Non-pigmented ciliary epithelial cell (primary cell): ENCODE measurements around the gene DNAAF1.
"Not testable (repeated sequence)": the region's sequence is repeated elsewhere in the genome, so short reads cannot be mapped to it uniquely, and the experiment has no call there.

Experiments
- DNase-seq: peaks from one replicate; pipeline ENCODE4 v3.0.0-alpha.2; 2010; ENCODE audit warnings: low read depth

Gene DNAAF1

GRCh38 chr16:84144859-84145639 lies at the start of gene DNAAF1, which contains the start of gene HSDL1:
DNAAF1 (plus strand) TSS chr16:84145308; CDS start chr16:84145441, 133 bp downstream.
HSDL1 (minus strand) TSS chr16:84145177; CDS start chr16:84131321, 13,856 bp downstream.
- DNase-seq = peak; percentile 17

DNA sequence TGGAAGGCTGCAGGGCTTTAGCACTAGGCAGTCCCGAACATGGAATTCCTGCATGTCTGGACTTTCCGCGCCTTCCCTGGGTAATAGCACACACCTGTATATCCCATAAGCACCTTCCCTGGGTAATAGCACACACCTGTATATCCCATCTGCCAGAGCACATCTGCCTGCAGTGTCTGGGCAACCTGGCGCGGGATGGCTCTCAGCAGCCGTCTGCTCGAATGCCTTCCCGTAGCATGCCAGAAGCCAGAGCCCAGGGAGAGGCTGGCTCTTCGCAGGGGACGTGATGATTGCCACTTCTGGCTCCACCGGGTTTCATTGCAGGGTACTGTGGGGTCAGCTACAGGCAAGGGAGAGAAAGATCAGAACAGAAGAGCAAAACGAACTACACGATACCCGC lies 49.6 kb upstream of the DNAAF1 start:
- no peak for DNase-seq

GRCh38 chr16:84096447-84097005 lies 48.6 kb upstream of the DNAAF1 start:
- no peak for DNase-seq

DNA sequence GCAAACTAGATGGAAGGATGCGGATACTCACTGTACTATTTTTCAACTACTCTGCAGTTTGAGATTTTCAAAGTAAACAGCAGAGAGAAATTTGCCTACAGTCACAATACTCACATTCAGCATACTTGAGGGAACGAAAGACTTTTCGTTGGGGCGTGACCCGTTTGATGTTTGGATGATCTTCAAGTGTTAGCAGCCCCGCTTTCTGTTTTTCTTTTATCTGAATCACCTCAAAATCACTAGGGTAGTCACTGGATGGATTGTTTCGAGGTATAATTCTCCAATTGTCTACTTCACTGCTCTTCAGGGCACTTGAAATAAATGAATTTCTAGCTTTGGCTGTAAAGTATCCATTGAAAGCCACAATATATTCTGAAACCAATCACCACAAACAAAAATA lies 46.2 kb upstream of the DNAAF1 start:
- no peak for DNase-seq

DNA sequence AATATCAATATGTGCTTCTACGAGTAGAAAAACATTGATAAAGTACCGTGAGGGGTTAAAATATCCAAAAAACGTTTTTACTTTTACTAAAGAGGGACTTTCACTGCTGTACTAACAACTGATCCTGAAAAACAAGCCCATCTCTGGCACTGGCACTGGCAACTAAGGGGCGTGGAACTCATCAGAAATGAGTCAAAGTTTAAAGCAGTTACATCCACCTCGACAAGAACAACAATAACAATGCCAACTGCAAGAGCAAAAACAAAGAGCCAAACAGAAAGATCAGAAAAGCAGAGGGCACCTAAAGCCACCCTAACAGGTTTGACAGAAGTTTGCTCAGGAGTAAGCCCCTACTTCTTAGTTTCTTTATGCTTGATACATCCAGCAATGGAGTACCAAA lies 41.4 kb upstream of the DNAAF1 start:
- no peak for DNase-seq

- no peak for DNase-seq
Measured at GRCh38 chr16:84104231-84104630, 40.9 kb upstream of the DNAAF1 start.

- DNase-seq = no peak
Measured at GRCh38 chr16:84105301-84105815, 39.8 kb upstream of the DNAAF1 start.

- DNase-seq = no peak
Measured at GRCh38 chr16:84105948-84106740, 39.0 kb upstream of the DNAAF1 start.

DNA sequence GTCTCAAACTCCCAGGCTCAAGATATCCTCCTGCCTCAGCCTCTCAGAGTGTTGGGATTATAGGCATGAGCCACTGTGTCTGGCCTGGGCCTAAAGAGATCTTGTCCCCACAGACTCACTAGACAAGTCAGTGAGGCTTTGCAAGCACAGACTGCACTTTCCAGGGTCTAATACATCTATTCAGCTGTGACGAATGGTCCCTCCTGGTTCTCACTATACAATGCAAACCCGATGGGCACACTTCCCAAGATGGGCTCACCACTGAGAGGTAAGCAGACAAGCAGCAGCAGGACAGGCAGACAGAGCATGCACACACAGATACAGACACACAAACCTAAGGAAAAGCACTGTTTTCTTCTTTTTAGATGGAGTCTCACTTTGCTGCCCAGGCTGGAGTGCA lies 37.2 kb upstream of the DNAAF1 start:
- DNase-seq = no peak

DNA sequence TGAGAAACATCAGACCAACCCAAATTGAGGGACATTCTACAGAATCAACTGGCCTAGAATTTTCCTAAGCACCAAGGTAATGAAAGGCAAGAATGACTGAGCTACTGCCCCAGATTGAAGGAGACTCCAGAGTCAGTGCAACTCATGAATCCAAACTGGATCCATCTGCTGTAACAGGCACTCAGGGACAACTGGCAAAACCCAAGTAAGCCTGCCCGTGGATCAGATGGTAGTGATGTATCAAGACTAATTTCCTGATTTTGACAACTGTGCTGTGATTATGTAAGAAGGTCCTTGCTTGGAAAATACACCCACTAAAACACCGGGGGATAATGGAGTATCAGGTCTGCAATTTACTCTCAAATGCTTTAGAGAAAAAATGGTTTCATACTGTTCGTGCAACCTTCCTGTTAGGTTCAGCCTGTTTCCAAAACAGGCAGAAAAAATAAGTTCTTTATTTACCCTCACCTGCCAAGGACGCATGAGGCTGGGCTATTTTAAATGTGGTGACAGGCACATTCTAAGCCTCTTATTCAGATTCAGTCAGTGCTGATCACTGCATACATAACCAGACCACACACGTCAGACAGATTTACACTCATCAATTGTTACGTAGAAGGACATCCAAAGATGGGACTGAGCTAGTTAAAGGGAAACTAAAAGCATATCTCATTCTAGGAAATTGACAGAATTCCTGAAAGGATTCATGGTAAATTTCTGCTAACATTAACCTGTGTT lies 35.3 kb upstream of the DNAAF1 start:
- no peak for DNase-seq

GRCh38 chr16:84110527-84110926 lies 34.6 kb upstream of the DNAAF1 start:
- no peak for DNase-seq

DNA sequence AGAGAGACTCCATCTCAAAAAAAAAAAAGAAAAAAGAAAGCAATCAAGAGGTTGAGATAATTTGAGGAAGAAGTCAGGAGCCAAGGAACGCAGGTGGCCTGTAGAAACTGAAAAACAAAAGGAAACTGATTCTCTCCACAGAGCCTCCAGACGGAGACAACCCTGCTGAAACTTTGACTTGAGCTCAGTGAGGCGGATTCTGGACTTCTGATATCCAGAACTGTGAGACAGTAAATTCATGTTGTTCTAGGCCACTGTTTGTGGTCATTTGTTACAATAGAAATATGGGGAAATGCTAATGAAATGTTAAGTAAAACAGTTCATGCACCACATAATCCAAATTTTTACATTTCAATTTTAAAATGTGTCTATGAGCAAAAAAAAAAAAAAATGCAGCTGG lies 33.6 kb upstream of the DNAAF1 start:
- DNase-seq = no peak

DNA sequence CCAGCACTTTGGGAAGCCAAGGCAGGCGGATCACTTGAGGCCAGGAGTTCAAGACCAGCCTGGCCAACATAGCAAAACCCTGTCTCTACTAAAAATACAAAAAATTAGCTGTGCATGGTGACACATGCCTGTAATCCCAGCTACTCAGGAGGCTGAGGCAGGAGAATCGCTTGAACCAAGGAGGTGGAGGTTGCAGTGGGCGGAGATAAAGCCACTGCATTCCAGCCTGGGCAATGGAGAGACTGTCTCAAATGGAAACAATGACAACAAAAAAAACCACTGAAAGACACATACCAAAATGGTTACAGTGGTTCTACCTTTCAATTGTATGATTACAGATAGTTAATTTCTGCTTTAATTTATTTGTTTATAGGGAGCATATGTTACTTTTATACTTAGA lies 33.2 kb upstream of the DNAAF1 start:
- DNase-seq = not testable (repeated sequence)

DNA sequence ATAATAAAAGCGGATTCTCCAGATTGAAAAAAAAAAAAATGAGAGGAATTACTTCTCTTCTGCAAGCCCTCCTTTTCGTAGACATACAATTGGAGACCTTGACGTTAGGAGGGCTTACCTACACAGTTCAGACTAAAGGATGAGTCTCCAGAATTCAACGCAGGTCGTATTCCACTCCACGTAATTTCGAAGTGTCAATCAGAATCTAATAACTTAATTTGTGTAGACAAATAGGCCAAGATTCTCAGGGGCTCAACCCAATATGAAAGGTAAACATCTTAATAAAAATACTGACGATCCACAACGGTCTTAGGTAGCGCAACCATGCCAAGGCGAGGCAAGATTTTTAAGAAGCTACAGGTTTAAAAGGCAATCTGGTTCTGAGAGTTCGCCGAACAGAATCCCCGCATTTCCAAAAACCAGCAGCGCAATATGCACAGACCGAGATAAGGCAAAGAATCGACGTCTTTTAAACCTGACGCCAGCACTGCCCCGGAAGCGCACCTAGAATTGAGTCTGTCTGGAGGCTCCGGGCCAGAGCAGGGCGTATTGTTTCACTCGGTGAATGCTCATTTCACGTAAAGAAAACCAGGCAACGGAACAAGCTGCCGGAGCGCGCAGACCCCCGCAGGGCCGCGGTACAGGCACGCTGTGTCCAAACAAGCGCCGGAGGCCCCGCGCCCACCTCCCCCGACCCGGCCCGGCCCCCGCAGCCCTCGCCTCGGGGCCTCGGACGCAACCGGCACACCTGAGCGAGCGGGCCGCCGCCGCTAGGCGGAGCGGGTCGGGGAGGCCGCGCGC lies 29.0 kb upstream of the DNAAF1 start:
- DNase-seq = no peak

GRCh38 chr16:84116720-84117493 lies 28.2 kb upstream of the DNAAF1 start, which contains the start of gene MBTPS1:
MBTPS1 (minus strand) TSS chr16:84116942; CDS start chr16:84101783, 15,159 bp downstream.
- peak; percentile 76 for DNase-seq

DNA sequence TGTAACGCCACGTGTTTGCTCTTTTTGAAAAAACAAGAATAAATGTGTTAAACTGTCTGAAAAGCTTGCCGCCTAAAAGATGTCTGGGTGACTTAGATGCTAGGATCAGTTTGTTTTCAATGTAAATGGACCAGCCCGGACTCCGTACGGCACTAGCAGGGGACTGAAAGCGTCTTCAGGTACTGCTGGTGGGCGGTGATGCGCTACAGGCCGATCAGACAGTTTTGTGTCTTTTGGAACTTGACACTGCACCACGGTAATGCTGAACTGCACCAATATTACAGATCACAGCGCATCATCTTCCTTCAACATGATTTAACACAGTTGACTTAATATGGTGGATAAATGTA lies 27.6 kb upstream of the DNAAF1 start:
- no peak for DNase-seq

- not testable (repeated sequence) for DNase-seq
Measured at GRCh38 chr16:84118315-84118714, 26.8 kb upstream of the DNAAF1 start.

DNA sequence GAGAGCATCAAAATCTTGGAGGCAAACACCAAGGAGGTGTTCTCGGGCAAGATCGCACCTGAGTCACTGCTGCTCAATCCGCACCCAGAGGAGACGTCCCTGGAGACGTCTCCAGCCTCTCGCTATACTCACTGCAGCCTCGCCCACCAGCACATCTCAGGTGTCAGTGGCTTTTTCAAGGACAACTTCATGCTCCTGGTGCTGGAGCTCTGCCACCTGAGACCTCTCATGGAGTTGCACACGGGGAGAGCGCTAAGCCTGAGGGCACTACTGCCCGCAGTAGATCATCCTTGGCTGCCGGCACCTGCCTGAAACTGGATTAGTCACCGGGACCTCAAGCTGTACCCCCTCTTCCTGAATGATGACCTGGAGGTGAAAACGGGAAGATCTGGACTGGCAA lies 25.7 kb upstream of the DNAAF1 start:
- no peak for DNase-seq

GRCh38 chr16:84120023-84120422 lies 25.1 kb upstream of the DNAAF1 start:
- no peak for DNase-seq

- DNase-seq = no peak
Measured at GRCh38 chr16:84121007-84121406, 24.1 kb upstream of the DNAAF1 start.
